ENCODE measurements around the gene CYP46A1.

CYP46A1 gene

GRCh38 chr14:99773521-99774497 is 89.7 kb downstream of the CYP46A1 start:
- CTCF ChIA-PET = no interaction called here
- POLR2A ChIA-PET (ENCODE audit: low non-redundant PET) = no interaction called here
- no peak overlapping the region for H3K27ac ChIP-seq
- DNase-seq (ENCODE audit: low spot score) = no peak
- no peak for TF ChIP-seq CTCF (conservative IDR thresholded peaks at IDR 0.05; ENCODE audit: low read depth)

- TF ChIP-seq CTCF (conservative IDR thresholded peaks at IDR 0.05; ENCODE audit: low read depth) = no peak
- CTCF ChIA-PET = interaction anchor here (0.7 to 1.1 kb wide), 2 partner anchors 44 to 124 kb away, joined by 3 read pairs; no protein-coding TSS in a partner anchor
- no peak for DNase-seq (ENCODE audit: low spot score)
- POLR2A ChIA-PET (ENCODE audit: low non-redundant PET) = no interaction called here
- no peak overlapping the region for H3K27ac ChIP-seq
Observed at GRCh38 chr14:99774556-99775307, 90.6 kb downstream of the CYP46A1 start.

GRCh38 chr14:99775351-99775750 is 91.3 kb downstream of the CYP46A1 start:
- TF ChIP-seq CTCF (conservative IDR thresholded peaks at IDR 0.05; ENCODE audit: low read depth) = no peak
- H3K27ac ChIP-seq = no peak overlapping the region
- ChIA-PET CTCF (interaction anchor here (1.1 kb wide), 1 partner anchor 45 kb away, joined by 3 read pairs; no protein-coding TSS in a partner anchor), POLR2A (ENCODE audit: low non-redundant PET) (no interaction called here)
- DNase-seq (ENCODE audit: low spot score) = no peak

All from RWPE1 (cell line).